Adrenal gland (tissue), 12 donors: Measurements from ENCODE around the gene PKNOX2. TPM values are rescaled to one million over a fixed set of nuclear protein-coding genes. Genes with fewer than 3 reads are reported as not detected.

Experiments used
- DNase-seq, 7 donors: peaks; one replicate each; pipeline ENCODE4 v3.0.0-alpha.2; 2019 to 2020
- H3K27ac ChIP-seq, 5 donors: fragments of 200-600 bp; sonication (generic) in 4 of 5; 1 replicate in 3 of 5; 2 replicates in 2 of 5; pipeline versions ENCODE4 v1.5.1 to v1.8.0; 2016 to 2020; ENCODE audit warnings: mild to moderate bottlenecking in 1 of 5
- H3K27me3 ChIP-seq: fragments of 200-600 bp; 2 replicates; pipeline ENCODE4 v1.8.0; 2021
- H3K36me3 ChIP-seq, 2 donors: fragments of 200-600 bp; replicated peaks in 1 of 2; 1 replicate in 1 of 2; 2 replicates in 1 of 2; pipeline versions ENCODE4 v1.5.1 to v1.8.0; 2018 to 2022
- H3K4me1 ChIP-seq, 2 donors: fragments of 200-600 bp; replicated peaks in 1 of 2; 1 replicate in 1 of 2; 2 replicates in 1 of 2; pipeline versions ENCODE4 v1.5.1 to v1.8.0; 2018 to 2021
- H3K4me3 ChIP-seq, 4 donors: fragments of 200-600 bp; sonication (generic) in 3 of 4; one replicate each; pipeline ENCODE4 v1.5.1; 2016 to 2018
- H3K9me3 ChIP-seq, 3 donors: fragments of 200-600 bp; sonication (generic) in 1 of 3; replicated peaks in 1 of 3; 1 replicate in 2 of 3; 2 replicates in 1 of 3; pipeline versions ENCODE4 v1.5.1 to v1.8.0; 2016 to 2021
- POLR2A ChIP-seq, 2 donors: fragments of 450-650 bp; IDR thresholded peaks; one replicate each; pipeline ENCODE4 v1.6.1; 2017; ENCODE audit warnings: antibody characterized with exemption in 2 of 2, mild to moderate bottlenecking in 2 of 2, moderate library complexity in 1 of 2
- WGBS, 4 donors: extraction: QIAGEN DNeasy Blood & Tissue Kit in 2 of 4; methylation state at CpG; one replicate each; pipeline versions ENCODE4 v1.1.5 to v1.1.7; 2013 to 2017; 5-methylcytosine and 5-hydroxymethylcytosine counted together
- intact Hi-C, 2 donors: fragments of 100-400 bp; cut with DNase I; formaldehyde crosslinking; loops; one replicate each; pipeline versions ENCODE4 v1.14.1 to v1.15.0; 2022 to 2023
- polyA plus RNA-seq, 3 donors: library from polyadenylated mRNA; stranded (reverse); fragments of 200-250 nt in 2 of 3; fragments of 350-450 nt in 1 of 3; fragmentation: Illumina TruSeq in 1 of 3; extraction: RNeasy Lipid Tissue Mini Kit (QIAGEN cat#74804) in 1 of 3; gene quantifications; one replicate each; pipeline ENCODE4 v1.2.3, GENCODE V29; 2013 to 2014
- total RNA-seq, 9 donors: library from RNA; depleted of rRNA in 4 of 9; stranded (reverse); fragments of >200 nt in 4 of 9; fragments of 120-200 nt in 1 of 9; fragmentation: NEBNext Ultra II Directional in 1 of 9; extraction: Animal tissue kit (Norgen Biotek cat#: 25700) in 1 of 9; gene quantifications; one replicate each; pipeline versions ENCODE4 v1.1.0 to v1.2.4, GENCODE V29; 2013 to 2023
- TF ChIP-seq, protein P1 (sequence below), 6 experiments: fragments of 450-650 bp in 4 of 6; fragments of 200-600 bp in 2 of 6; sonication (generic) in 1 of 6; IDR thresholded peaks; 1 replicate in 5 of 6; 2 replicates in 1 of 6; pipeline versions ENCODE4 v1.5.1 to v1.8.0; 2016 to 2021; ENCODE audit warnings: antibody characterized with exemption in 6 of 6, mild to moderate bottlenecking in 2 of 6, moderate library complexity in 1 of 6
- donor health status: healthy with polysubstance abuse.
- donor health status: Bipolar disorder and iron deficiency.
- donor health status: DM: yes; HTN: yes; CAD: no.
- donor health status: DM: no; HTN: no; CAD: no.
- donor health status: DM: no; HTN: no; CAD: no.
- donor health status: DM: yes; HTN: yes; CAD: no.

Gene PKNOX2
- total and polyA plus RNA-seq, 12 donors: 1.2 to 34.7 (median 3.1) TPM

DNA sequence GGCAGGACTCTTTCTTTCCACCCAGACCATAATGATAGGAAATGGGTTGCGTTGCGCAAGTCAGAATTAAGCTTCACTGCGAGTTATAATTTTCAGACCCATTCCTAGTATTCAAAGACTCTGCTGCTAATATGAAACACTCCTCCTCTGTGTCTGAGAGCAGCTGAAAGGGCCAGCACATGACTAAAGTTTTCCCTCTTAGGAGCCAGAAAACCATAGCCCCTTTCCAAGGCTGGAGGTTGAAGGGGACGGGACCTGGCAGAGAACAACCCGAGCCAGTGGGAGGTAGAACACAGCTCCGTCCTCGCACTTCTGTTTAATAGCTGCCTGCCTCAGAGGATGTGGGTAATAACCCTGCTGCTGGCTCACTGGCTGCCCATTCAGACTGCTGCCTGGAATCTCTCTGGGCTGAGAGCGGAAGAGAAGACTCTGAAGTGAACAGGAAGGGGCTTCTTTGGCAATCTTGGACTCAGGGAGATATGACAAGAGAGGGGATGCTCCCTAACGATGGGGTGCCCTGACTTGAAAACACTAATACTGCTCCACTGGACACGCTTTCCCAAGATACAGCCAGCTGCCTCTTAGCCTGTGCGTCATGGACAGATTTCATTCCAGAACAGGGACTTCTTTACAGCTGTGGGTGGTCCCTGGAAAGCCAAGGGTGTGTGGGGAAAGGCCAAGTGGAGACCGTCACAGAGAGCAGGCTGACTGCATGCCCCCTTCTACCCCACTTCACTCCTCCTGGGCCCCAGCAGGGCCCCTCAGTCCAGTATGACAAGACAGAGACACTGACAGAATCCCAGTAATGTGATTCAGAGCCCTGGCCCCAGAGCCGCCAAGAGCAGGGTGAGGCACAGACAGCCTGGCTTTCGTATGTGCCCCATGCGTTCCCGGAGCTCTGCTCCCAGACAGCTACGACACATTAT lies 174.6 kb downstream of the PKNOX2 start:
- intact Hi-C loops: no loop called here

DNA sequence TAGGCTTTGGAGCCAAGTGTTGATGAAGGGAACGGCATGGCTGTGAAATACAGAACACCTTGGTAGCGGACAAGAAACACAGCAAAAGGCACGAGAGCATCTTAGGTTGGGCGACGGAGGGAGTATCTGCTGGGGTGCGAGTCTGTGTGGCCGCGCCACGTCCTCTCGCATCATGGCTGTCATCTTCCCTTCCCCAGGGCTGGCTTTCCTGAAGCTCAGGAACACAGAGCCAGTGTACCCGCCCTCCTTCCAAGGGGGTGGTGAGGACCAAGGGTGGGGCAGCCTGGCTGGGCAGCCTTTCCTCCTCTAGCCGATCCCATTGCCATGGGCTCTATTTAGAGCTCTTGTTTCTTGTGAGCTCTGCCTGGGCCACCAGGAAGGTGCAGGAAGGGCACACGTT lies 177.1 kb downstream of the PKNOX2 start:
- peak in 1 of 7 donors; percentile 3 for DNase-seq
- 88 to 94% (median 90%) methylated on average over 12 to 13 of the region's 13 CpGs for WGBS, 4 donors
- H3K36me3 ChIP-seq: no peaks in the 10 kb centered on the region

More for the DNA sequence above, 174.6 kb downstream of the PKNOX2 start:
- no peaks in the 10 kb centered on the region for H3K9me3 ChIP-seq
- WGBS, 4 donors: 67 to 85% (median 73%) methylated on average over 16 to 17 of the region's 17 CpGs
- no peak overlapping the region for H3K4me3 ChIP-seq
- H3K27me3 ChIP-seq: no peaks in the 10 kb centered on the region
- no peaks in the 10 kb centered on the region for H3K36me3 ChIP-seq
- DNase-seq: no peak
- no peaks in the 10 kb centered on the region for H3K4me1 ChIP-seq
- peak overlapping the region in 3 of 5 donors; percentile 26 to 68 (median 56) for H3K27ac ChIP-seq
- no peak for TF ChIP-seq POLR2A (IDR thresholded peaks at IDR 0.05)
- TF ChIP-seq, protein P1, sequence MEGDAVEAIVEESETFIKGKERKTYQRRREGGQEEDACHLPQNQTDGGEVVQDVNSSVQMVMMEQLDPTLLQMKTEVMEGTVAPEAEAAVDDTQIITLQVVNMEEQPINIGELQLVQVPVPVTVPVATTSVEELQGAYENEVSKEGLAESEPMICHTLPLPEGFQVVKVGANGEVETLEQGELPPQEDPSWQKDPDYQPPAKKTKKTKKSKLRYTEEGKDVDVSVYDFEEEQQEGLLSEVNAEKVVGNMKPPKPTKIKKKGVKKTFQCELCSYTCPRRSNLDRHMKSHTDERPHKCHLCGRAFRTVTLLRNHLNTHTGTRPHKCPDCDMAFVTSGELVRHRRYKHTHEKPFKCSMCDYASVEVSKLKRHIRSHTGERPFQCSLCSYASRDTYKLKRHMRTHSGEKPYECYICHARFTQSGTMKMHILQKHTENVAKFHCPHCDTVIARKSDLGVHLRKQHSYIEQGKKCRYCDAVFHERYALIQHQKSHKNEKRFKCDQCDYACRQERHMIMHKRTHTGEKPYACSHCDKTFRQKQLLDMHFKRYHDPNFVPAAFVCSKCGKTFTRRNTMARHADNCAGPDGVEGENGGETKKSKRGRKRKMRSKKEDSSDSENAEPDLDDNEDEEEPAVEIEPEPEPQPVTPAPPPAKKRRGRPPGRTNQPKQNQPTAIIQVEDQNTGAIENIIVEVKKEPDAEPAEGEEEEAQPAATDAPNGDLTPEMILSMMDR (IDR thresholded peaks at IDR 0.05): no peak

DNA sequence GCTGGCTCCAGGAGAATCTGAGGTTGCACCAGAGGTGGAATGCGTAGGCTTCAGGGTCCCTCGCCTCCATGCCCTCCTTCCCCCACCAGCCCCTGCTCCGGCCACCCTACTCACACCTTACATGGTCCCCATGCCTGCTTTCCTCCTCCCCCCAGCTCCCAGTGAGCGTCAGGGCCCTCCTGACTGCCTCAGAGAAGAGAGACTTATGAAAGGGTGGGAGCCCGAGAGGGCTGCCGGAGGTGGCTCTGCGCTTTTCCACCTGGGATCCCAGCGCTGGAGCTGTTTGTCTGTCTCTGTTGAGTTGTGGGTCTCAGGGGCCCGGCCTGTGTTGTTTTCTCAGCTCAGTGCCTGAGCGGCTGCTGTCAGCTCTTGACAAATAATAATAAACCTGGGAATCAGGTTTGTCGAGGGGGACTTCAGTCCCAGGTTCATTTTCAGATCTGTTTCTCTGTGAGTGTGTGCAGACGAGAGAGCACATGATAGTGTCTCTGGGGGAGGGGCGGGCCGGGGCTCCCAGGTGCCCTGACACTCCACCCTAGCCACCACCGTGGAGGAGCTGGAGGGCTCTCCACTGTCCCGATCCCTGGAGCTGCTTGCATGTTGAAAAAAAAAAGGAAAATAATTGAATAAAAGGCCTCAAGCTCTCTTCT lies 177.9 kb downstream of the PKNOX2 start:
- H3K27me3 ChIP-seq: no peaks in the 10 kb centered on the region
- H3K4me1 ChIP-seq: peaks cover 0 to 5% of the 10 kb centered on the region in 2 donors
- 78 to 87% (median 83%) methylated on average over 16 of the region's 16 CpGs for WGBS, 4 donors
- H3K27ac ChIP-seq: no peak overlapping the region
- peak in 1 of 7 donors; percentile 2 for DNase-seq
- no peak overlapping the region for H3K4me3 ChIP-seq
- H3K36me3 ChIP-seq: no peaks in the 10 kb centered on the region
- intact Hi-C loops: loop anchor here (10.0 kb wide), 2 partner anchors 378 to 388 kb away; partner anchors contain the start of gene CCDC15 (in 1 of the 2)
- TF ChIP-seq, protein P1 (IDR thresholded peaks at IDR 0.05): no peak
- TF ChIP-seq POLR2A (IDR thresholded peaks at IDR 0.05): no peak
- no peaks in the 10 kb centered on the region for H3K9me3 ChIP-seq

More for the DNA sequence above, 177.1 kb downstream of the PKNOX2 start:
- Histone ChIP-seq H3K27me3 (no peaks in the 10 kb centered on the region), H3K4me3 (no peak overlapping the region), H3K4me1 (peaks cover 0 to 5% of the 10 kb centered on the region in 2 donors), H3K27ac (no peak overlapping the region), H3K9me3 (no peaks in the 10 kb centered on the region)
- TF ChIP-seq, protein P1 (IDR thresholded peaks at IDR 0.05): no peak
- TF ChIP-seq POLR2A (IDR thresholded peaks at IDR 0.05): no peak
- intact Hi-C loops: loop anchor here (10.0 kb wide), 2 partner anchors 377 to 387 kb away; partner anchors contain the start of gene CCDC15 (in 1 of the 2)
